Esophagus squamous epithelium (tissue), 4 donors: ENCODE measurements around the gene WFIKKN1.

Source experiments
- CTCF ChIP-seq, 6 experiments: fragments of 450-650 bp in 4 of 6; fragments of 200-600 bp in 2 of 6; sonication (generic) in 2 of 6; IDR thresholded peaks; one replicate each; pipeline ENCODE4 v1.5.1; 2016 to 2019; ENCODE audit warnings: antibody characterized with exemption in 6 of 6, mild to moderate bottlenecking in 4 of 6, moderate library complexity in 4 of 6
- POLR2A ChIP-seq, 4 donors: fragments of 450-650 bp; IDR thresholded peaks; one replicate each; pipeline ENCODE4 v1.6.1; 2017; ENCODE audit warnings: antibody characterized with exemption in 4 of 4, mild to moderate bottlenecking in 4 of 4, moderate library complexity in 3 of 4

- no peak for TF ChIP-seq POLR2A (IDR thresholded peaks at IDR 0.05)
- TF ChIP-seq CTCF (IDR thresholded peaks at IDR 0.05): no peak
These were observed 49.8 kb downstream of the WFIKKN1 start for GRCh38 chr16:680625-680945.
